K562 (cell line): ENCODE data around the gene SUFU. TPM values are rescaled to one million over a fixed set of nuclear protein-coding genes. Genes with fewer than 3 reads are reported as not detected.

Experiments
- ATF6 ChIP-seq: sonication (generic); formaldehyde crosslinking; IDR thresholded peaks from 2 replicates; pipeline ENCODE4 v1.4.0; 2020; ENCODE audit warnings: mild to moderate bottlenecking, missing genetic modification reagents
- E2F6 ChIP-seq, 2 experiments: IDR thresholded peaks; 2 replicates each; pipeline ENCODE4 v1.6.1; 2011; ENCODE audit warnings: borderline replicate concordance in 1 of 2, control low read depth in 1 of 2, low read depth in 1 of 2, low read length in 1 of 2, mild to moderate bottlenecking in 1 of 2, mixed read lengths in 1 of 2, moderate library complexity in 1 of 2; ENCODE audit not compliant: insufficient read depth in 1 of 2, insufficient read length in 1 of 2, poor library complexity in 1 of 2, severe bottlenecking in 1 of 2; ENCODE audit errors: extremely low read depth in 1 of 2
- FOXP1 ChIP-seq: sonication (generic); formaldehyde crosslinking; IDR thresholded peaks from 2 replicates; pipeline ENCODE4 v1.8.0; 2022; ENCODE audit warnings: mild to moderate bottlenecking, missing genetic modification reagents
- HMBOX1 ChIP-seq: sonication (generic); IDR thresholded peaks from 2 replicates; pipeline ENCODE4 v1.6.1; 2016
- KDM1A ChIP-seq, 2 experiments: fragments of 450-650 bp; IDR thresholded peaks; 2 replicates each; pipeline ENCODE4 v1.6.1; 2016; ENCODE audit warnings: mild to moderate bottlenecking in 2 of 2
- MCM5 ChIP-seq: fragments of 450-650 bp; IDR thresholded peaks from 2 replicates; pipeline ENCODE4 v1.6.1; 2016; ENCODE audit warnings: low read depth
- MEF2D ChIP-seq: conservative IDR thresholded peaks from 2 replicates; pipeline ENCODE4 v1.6.1; 2016; ENCODE audit warnings: low read depth, missing genetic modification characterization, missing compliant biosample characterization
- MEIS2 ChIP-seq: fragments of 450-650 bp; IDR thresholded peaks from 2 replicates; pipeline ENCODE4 v1.6.1; 2014; ENCODE audit warnings: mild to moderate bottlenecking; ENCODE audit not compliant: partially characterized antibody
- NFXL1 ChIP-seq: fragments of 450-650 bp; formaldehyde crosslinking; IDR thresholded peaks from 2 replicates; pipeline ENCODE4 v1.4.0; 2021; ENCODE audit warnings: mild to moderate bottlenecking
- NR0B1 ChIP-seq: fragments of 450-650 bp; IDR thresholded peaks from one replicate; pipeline ENCODE4 v1.6.1; 2018; ENCODE audit warnings: mild to moderate bottlenecking, moderate library complexity; ENCODE audit not compliant: partially characterized antibody
- SIN3A ChIP-seq, 2 experiments: fragments of 150-350 bp in 1 of 2; IDR thresholded peaks; 2 replicates each; pipeline ENCODE4 v1.6.1; 2011 to 2016; ENCODE audit warnings: borderline replicate concordance in 2 of 2, low read depth in 2 of 2, low read length in 2 of 2, mild to moderate bottlenecking in 2 of 2, moderate library complexity in 2 of 2; ENCODE audit not compliant: control insufficient read depth in 1 of 2
- SRSF3 ChIP-seq: fragments of 200-400 bp; formaldehyde crosslinking; IDR thresholded peaks from 2 replicates; pipeline ENCODE4 v1.6.1; 2016; ENCODE audit warnings: mild to moderate bottlenecking, low read length, moderate library complexity; ENCODE audit not compliant: insufficient read depth
- TFE3 ChIP-seq: fragments of 450-650 bp; formaldehyde crosslinking; IDR thresholded peaks from 2 replicates; pipeline ENCODE4 v1.4.0; 2020; ENCODE audit warnings: mild to moderate bottlenecking, mixed read lengths
- THAP7 ChIP-seq: fragments of 250-450 bp; sonication (Bioruptor Pico); IDR thresholded peaks from 2 replicates; pipeline ENCODE4 v1.5.0; 2021
- VEZF1 ChIP-seq: fragments of 200-800 bp; sonication (Bioruptor generic); IDR thresholded peaks from 2 replicates; pipeline ENCODE4 v1.6.1; 2017; ENCODE audit warnings: missing genetic modification characterization, missing compliant biosample characterization
- ZNF134 ChIP-seq: fragments of 250-450 bp; sonication (Bioruptor Pico); conservative IDR thresholded peaks from 2 replicates; pipeline ENCODE4 v1.4.0; 2020
- ZNF23 ChIP-seq: fragments of 250-450 bp; sonication (Bioruptor Pico); IDR thresholded peaks from 2 replicates; pipeline ENCODE4 v1.4.0; 2020; ENCODE audit warnings: mild to moderate bottlenecking
- ZNF76 ChIP-seq: fragments of 250-450 bp; sonication (Bioruptor Pico); IDR thresholded peaks from 2 replicates; pipeline ENCODE4 v1.4.0; 2020; ENCODE audit warnings: mild to moderate bottlenecking, moderate library complexity, borderline replicate concordance
- polyA plus RNA-seq, 8 experiments: library from polyadenylated mRNA; depleted of rRNA in 4 of 8; stranded (reverse) in 5 of 8; unstranded in 3 of 8; fragments of >200 nt; fragmentation: Nextera tagmentation in 2 of 8; fragmentation: Illumina TruSeq in 1 of 8; extraction: Ambion mirVana in 2 of 8; extraction: Trizol in 1 of 8; gene quantifications; 2 replicates each; pipeline versions ENCODE4 v1.2.1 to v1.2.3, GENCODE V29; 2011 to 2014; ENCODE audit warnings: inconsistent platforms in 1 of 8, missing spikeins in 1 of 8
- total RNA-seq, 7 experiments: library from RNA; depleted of rRNA in 6 of 7; stranded (reverse); fragments of >200 nt in 6 of 7; fragmentation: Illumina TruSeq in 2 of 7; extraction: Trizol in 2 of 7; gene quantifications; 2 replicates each; pipeline versions ENCODE4 v1.2.1 to v1.2.3, GENCODE V29; 2011 to 2021; ENCODE audit warnings: low replicate concordance in 1 of 7

SUFU gene
- total and polyA plus RNA-seq, 9 of the 15 experiments (the other 6 are each of a cell fraction or from before 2014, with no cell fraction given) = 0.59 to 6.3 (median 0.82) TPM

- TF ChIP-seq HMBOX1 (no peak), ZNF23 (no peak), ZNF134 (CRISPR knock-in tag) (no peak), FOXP1 (CRISPR knock-in tag) (no peak), E2F6 (IDR thresholded peaks at IDR 0.05; ENCODE audit: borderline replicate concordance in 1 of 2, extremely low read depth in 1 of 2, insufficient read depth in 1 of 2, insufficient read length in 1 of 2, low read depth in 1 of 2, low read length in 1 of 2, poor library complexity in 1 of 2, severe bottlenecking in 1 of 2) (no peak), MCM5 (no peak), VEZF1 (peak; percentile 22; the same call in 1 of the 2 replicates), THAP7 (CRISPR knock-in tag) (no peak), KDM1A (IDR thresholded peaks at IDR 0.05) (no peak), SIN3A (IDR thresholded peaks at IDR 0.05; ENCODE audit: borderline replicate concordance in 2 of 2, control insufficient read depth in 1 of 2, low read depth in 2 of 2, low read length in 2 of 2) (no peak), MEF2D (tag) (no peak), ATF6 (CRISPR knock-in tag) (no peak), ZNF76 (CRISPR knock-in tag) (no peak), NFXL1 (CRISPR knock-in tag) (no peak), NR0B1 (no peak), SRSF3 (no peak), MEIS2 (peak; percentile 29), TFE3 (CRISPR knock-in tag) (no peak)
These were observed 167.2 kb downstream of the SUFU start (continued) for GRCh38 chr10:102670871-102671434.
